Upper lobe of left lung (tissue), 6 donors: Measurements from ENCODE around the gene SUFU. TPM values are rescaled to one million over a fixed set of nuclear protein-coding genes. Genes with fewer than 3 reads are reported as not detected.

Experiments used
- ATAC-seq, 2 donors: fragments of 200-7000 bp; cut with Tn5 transposase; one replicate each; pipeline ENCODE4 v1.9.1; 2022; ENCODE audit warnings: mild to moderate bottlenecking in 2 of 2, moderate library complexity in 2 of 2; ENCODE audit not compliant: low FRiP score in 2 of 2
- DNase-seq, 2 donors: peaks; one replicate each; pipeline ENCODE4 v3.0.0-alpha.2; 2019 to 2020
- H3K27ac ChIP-seq, 4 donors: fragments of 200-600 bp; sonication (generic); one replicate each; pipeline ENCODE4 v1.5.1; 2016 to 2019
- H3K27me3 ChIP-seq, 4 donors: fragments of 200-600 bp; sonication (generic); one replicate each; pipeline ENCODE4 v1.5.1; 2017 to 2019
- H3K36me3 ChIP-seq, 4 donors: fragments of 200-600 bp; sonication (generic); one replicate each; pipeline ENCODE4 v1.5.1; 2016 to 2019
- H3K4me1 ChIP-seq, 4 donors: fragments of 200-600 bp; sonication (generic); one replicate each; pipeline ENCODE4 v1.5.1; 2018 to 2019
- H3K4me3 ChIP-seq, 4 donors: fragments of 200-600 bp; sonication (generic); one replicate each; pipeline ENCODE4 v1.5.1; 2017 to 2019; ENCODE audit warnings: mild to moderate bottlenecking in 2 of 4, moderate library complexity in 1 of 4
- H3K9me3 ChIP-seq, 4 donors: fragments of 200-600 bp; sonication (generic); one replicate each; pipeline ENCODE4 v1.5.1; 2018 to 2019
- EP300 ChIP-seq, 4 donors: sonication (generic); formaldehyde crosslinking; IDR thresholded peaks; one replicate each; pipeline ENCODE4 v1.5.1; 2017; ENCODE audit warnings: antibody characterized with exemption in 4 of 4, control low read depth in 2 of 4
- POLR2A ChIP-seq, 4 donors: fragments of 450-650 bp; IDR thresholded peaks; one replicate each; pipeline ENCODE4 v1.5.1; 2016 to 2017; ENCODE audit warnings: antibody characterized with exemption in 4 of 4, mild to moderate bottlenecking in 2 of 4
- POLR2AphosphoS5 ChIP-seq, 2 donors: sonication (generic); formaldehyde crosslinking; IDR thresholded peaks; one replicate each; pipeline ENCODE4 v1.5.1; 2017; ENCODE audit warnings: antibody characterized with exemption in 2 of 2
- WGBS, 2 donors: methylation state at CpG; one replicate each; pipeline ENCODE4 v1.1.5; 2017 to 2018; 5-methylcytosine and 5-hydroxymethylcytosine counted together
- total RNA-seq, 6 donors: library from RNA; depleted of rRNA in 4 of 6; stranded (reverse); fragments of >200 nt in 4 of 6; gene quantifications; one replicate each; pipeline versions ENCODE4 v1.1.0 to v1.2.1, GENCODE V29; 2016 to 2021
- TF ChIP-seq, protein P1 (sequence below), 6 experiments: fragments of 450-650 bp in 4 of 6; fragments of 200-600 bp in 2 of 6; sonication (generic) in 2 of 6; IDR thresholded peaks; one replicate each; pipeline ENCODE4 v1.5.1; 2016 to 2019; ENCODE audit warnings: antibody characterized with exemption in 6 of 6
- donor health status: DM: no; HTN: no; CAD: no; lungs with moderate emphysema.
- donor health status: DM: no; HTN: yes; CAD: no; lungs with severe emphysema.

The SUFU gene
- total RNA-seq, 6 donors from 2014 or later: 4.1 to 15.7 (median 11.9) TPM

DNA sequence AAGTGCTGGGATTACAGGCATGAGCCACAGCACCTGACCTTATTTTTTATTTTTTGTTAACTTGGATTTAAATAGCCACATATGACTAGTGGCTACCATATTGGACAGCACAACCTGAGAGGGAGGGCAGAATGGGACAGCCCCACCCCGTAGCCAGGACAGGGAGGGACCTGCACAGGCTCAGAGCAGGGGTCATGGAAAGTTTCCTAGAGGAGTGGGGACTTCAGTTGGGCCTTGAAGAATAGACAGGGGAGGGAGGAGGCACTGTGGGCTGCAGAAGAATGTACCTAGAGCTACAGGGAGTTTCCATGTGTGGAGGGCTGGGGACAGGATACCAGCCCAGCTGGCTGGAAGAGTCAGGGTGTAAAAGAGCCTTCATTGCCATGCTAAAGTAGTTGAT, 149.3 kb downstream of the SUFU start:
- H3K27ac ChIP-seq: peak overlapping the region; percentile 2 to 100 (median 72)
- no peaks in the 10 kb centered on the region for H3K27me3 ChIP-seq
- WGBS, 2 donors: 60 to 76% methylated on average over 1 of the region's 1 CpG
- peaks cover 74 to 94% (median 86%) of the 10 kb centered on the region in 4 donors for H3K4me1 ChIP-seq
- TF ChIP-seq, protein P1, sequence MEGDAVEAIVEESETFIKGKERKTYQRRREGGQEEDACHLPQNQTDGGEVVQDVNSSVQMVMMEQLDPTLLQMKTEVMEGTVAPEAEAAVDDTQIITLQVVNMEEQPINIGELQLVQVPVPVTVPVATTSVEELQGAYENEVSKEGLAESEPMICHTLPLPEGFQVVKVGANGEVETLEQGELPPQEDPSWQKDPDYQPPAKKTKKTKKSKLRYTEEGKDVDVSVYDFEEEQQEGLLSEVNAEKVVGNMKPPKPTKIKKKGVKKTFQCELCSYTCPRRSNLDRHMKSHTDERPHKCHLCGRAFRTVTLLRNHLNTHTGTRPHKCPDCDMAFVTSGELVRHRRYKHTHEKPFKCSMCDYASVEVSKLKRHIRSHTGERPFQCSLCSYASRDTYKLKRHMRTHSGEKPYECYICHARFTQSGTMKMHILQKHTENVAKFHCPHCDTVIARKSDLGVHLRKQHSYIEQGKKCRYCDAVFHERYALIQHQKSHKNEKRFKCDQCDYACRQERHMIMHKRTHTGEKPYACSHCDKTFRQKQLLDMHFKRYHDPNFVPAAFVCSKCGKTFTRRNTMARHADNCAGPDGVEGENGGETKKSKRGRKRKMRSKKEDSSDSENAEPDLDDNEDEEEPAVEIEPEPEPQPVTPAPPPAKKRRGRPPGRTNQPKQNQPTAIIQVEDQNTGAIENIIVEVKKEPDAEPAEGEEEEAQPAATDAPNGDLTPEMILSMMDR (IDR thresholded peaks at IDR 0.05): no peak
- TF ChIP-seq POLR2AphosphoS5 (IDR thresholded peaks at IDR 0.05): peak in 1 of 2 donors; percentile 7
- ATAC-seq (no peak), DNase-seq (no peak)
- H3K36me3 ChIP-seq: peaks cover 17 to 69% (median 52%) of the 10 kb centered on the region in 4 donors
- H3K4me3 ChIP-seq: no peak overlapping the region
- H3K9me3 ChIP-seq: no peaks in the 10 kb centered on the region

GRCh38 chr10:102654566-102654965, 150.8 kb downstream of the SUFU start:
- TF ChIP-seq EP300 (IDR thresholded peaks at IDR 0.05) (no peak), POLR2AphosphoS5 (IDR thresholded peaks at IDR 0.05) (no peak)
- DNase-seq (no peak), ATAC-seq (no peak)
- H3K9me3 ChIP-seq: no peaks in the 10 kb centered on the region
- peaks cover 73 to 94% (median 82%) of the 10 kb centered on the region in 4 donors for H3K4me1 ChIP-seq
- 89 to 92% methylated on average over 7 of the region's 7 CpGs for WGBS, 2 donors
- peak overlapping the region in 3 of 4 donors; percentile 26 to 100 (median 93) for H3K27ac ChIP-seq
- H3K27me3 ChIP-seq: no peaks in the 10 kb centered on the region
- no peak overlapping the region for H3K4me3 ChIP-seq
- peaks cover 17 to 74% (median 56%) of the 10 kb centered on the region in 4 donors for H3K36me3 ChIP-seq

DNA sequence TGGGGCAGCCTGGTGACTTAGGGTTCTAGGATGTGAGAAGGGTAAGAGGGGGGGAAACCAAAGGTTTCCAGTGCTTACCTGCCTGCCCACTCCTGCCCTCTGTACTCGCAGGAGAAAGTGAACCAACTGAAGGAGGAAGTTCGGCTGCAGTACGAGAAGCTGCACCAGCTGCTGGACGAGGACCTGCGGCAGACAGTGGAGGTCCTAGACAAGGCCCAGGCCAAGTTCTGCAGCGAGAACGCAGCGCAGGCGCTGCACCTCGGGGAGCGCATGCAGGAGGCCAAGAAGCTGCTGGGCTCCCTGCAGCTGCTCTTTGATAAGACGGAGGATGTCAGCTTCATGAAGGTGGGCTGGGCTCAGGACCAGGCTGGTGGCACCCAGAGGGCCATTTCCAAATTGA, 151.2 kb downstream of the SUFU start:
- ATAC-seq (no peak), DNase-seq (no peak)
- no peak for TF ChIP-seq EP300 (IDR thresholded peaks at IDR 0.05)
- no peak for TF ChIP-seq POLR2A (IDR thresholded peaks at IDR 0.05)
- TF ChIP-seq, protein P1 (IDR thresholded peaks at IDR 0.05): no peak
- TF ChIP-seq POLR2AphosphoS5 (IDR thresholded peaks at IDR 0.05): no peak
- Histone ChIP-seq H3K27me3 (no peaks in the 10 kb centered on the region), H3K36me3 (peaks cover 17 to 74% (median 56%) of the 10 kb centered on the region in 4 donors), H3K9me3 (no peaks in the 10 kb centered on the region), H3K4me1 (peaks cover 69 to 94% (median 79%) of the 10 kb centered on the region in 4 donors), H3K27ac (peak overlapping the region in 3 of 4 donors; percentile 26 to 100 (median 93)), H3K4me3 (no peak overlapping the region)
- 78 to 85% methylated on average over 11 to 12 of the region's 12 CpGs for WGBS, 2 donors

DNA sequence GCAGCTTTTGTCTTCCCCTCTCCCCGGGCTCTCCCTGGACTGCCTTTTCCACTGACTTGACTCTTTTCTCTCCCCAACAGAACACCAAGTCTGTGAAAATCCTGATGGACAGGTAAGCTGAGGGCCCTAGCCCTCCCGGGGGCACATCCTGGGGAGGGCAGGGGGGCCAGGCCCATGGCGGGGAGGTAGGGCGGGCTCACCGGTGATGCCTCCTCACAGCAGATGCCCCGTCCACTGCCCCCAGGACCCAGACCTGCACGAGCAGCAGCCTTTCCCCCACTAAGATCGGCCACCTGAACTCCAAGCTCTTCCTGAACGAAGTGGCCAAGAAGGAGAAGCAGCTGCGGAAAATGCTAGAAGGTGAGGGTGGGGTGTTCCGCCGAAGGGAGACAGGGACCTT, 152.3 kb downstream of the SUFU start:
- Histone ChIP-seq H3K27me3 (no peaks in the 10 kb centered on the region), H3K4me1 (peaks cover 69 to 94% (median 79%) of the 10 kb centered on the region in 4 donors), H3K9me3 (no peaks in the 10 kb centered on the region), H3K27ac (peak overlapping the region in 3 of 4 donors; percentile 80 to 93 (median 86)), H3K4me3 (no peak overlapping the region), H3K36me3 (peaks cover 17 to 70% (median 54%) of the 10 kb centered on the region in 4 donors)
- DNase-seq (no peak), ATAC-seq (no peak)
- WGBS, 2 donors: 92 to 93% methylated on average over 7 to 11 of the region's 12 CpGs
- TF ChIP-seq EP300 (IDR thresholded peaks at IDR 0.05) (no peak), POLR2A (IDR thresholded peaks at IDR 0.05) (no peak), POLR2AphosphoS5 (IDR thresholded peaks at IDR 0.05) (no peak)
- TF ChIP-seq, protein P1 (IDR thresholded peaks at IDR 0.05): no peak

- DNase-seq (peak in 1 of 2 donors; percentile 79), ATAC-seq (no peak)
- no peaks in the 10 kb centered on the region for H3K9me3 ChIP-seq
- peaks cover 17 to 63% (median 51%) of the 10 kb centered on the region in 4 donors for H3K36me3 ChIP-seq
- peaks cover 68 to 92% (median 79%) of the 10 kb centered on the region in 4 donors for H3K4me1 ChIP-seq
- WGBS, 2 donors: 82 to 86% methylated on average over 30 to 40 of the region's 42 CpGs
- H3K27ac ChIP-seq: peak overlapping the region; percentile 76 to 93 (median 83)
- TF ChIP-seq POLR2AphosphoS5 (IDR thresholded peaks at IDR 0.05) (no peak), EP300 (IDR thresholded peaks at IDR 0.05) (no peak), POLR2A (IDR thresholded peaks at IDR 0.05) (no peak)
- no peaks in the 10 kb centered on the region for H3K27me3 ChIP-seq
- H3K4me3 ChIP-seq: no peak overlapping the region
Observed at GRCh38 chr10:102656791-102657371, 153.1 kb downstream of the SUFU start.
